PC-3 (cell line): Measurements from ENCODE around the gene ZNF646.

Experiments
- EZH2 ChIP-seq: fragments of 300-600 bp; sonication (generic); IDR thresholded peaks from one replicate; pipeline ENCODE4 v1.6.1; 2017; ENCODE audit warnings: antibody characterized with exemption, mild to moderate bottlenecking, low read length; ENCODE audit not compliant: unreplicated experiment
- EZH2phosphoT487 ChIP-seq: fragments of 300-600 bp; sonication (generic); IDR thresholded peaks from 2 replicates; pipeline ENCODE4 v1.6.1; 2018; ENCODE audit warnings: mild to moderate bottlenecking, antibody characterized with exemption, low read length, borderline replicate concordance
- TF ChIP-seq, protein P1 (sequence below): fragments of 300-600 bp; sonication (generic); conservative IDR thresholded peaks from 2 replicates; pipeline ENCODE4 v1.5.1; 2017; ENCODE audit warnings: antibody characterized with exemption, low read depth, mild to moderate bottlenecking, low read length

DNA sequence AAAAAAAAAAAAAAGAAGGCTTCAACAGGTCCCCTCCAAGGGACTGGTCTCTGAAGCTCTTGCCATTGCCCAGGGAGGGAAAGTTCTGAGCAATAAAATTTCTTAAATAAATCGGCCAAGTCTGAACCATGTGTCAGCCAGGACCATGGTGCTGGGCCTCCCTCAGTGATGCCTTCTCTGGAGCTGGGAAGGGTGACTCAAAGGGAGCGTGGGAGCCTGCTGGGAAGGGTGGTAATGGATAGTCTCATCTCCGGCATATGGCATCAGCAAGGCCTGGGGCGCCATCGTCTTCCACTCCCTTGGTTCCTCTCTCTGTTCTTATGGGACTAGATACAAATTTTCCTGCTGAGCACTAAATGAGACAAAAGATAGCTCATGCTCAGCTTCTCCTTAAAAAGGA lies 18.1 kb downstream of the ZNF646 start:
- TF ChIP-seq, protein P1, sequence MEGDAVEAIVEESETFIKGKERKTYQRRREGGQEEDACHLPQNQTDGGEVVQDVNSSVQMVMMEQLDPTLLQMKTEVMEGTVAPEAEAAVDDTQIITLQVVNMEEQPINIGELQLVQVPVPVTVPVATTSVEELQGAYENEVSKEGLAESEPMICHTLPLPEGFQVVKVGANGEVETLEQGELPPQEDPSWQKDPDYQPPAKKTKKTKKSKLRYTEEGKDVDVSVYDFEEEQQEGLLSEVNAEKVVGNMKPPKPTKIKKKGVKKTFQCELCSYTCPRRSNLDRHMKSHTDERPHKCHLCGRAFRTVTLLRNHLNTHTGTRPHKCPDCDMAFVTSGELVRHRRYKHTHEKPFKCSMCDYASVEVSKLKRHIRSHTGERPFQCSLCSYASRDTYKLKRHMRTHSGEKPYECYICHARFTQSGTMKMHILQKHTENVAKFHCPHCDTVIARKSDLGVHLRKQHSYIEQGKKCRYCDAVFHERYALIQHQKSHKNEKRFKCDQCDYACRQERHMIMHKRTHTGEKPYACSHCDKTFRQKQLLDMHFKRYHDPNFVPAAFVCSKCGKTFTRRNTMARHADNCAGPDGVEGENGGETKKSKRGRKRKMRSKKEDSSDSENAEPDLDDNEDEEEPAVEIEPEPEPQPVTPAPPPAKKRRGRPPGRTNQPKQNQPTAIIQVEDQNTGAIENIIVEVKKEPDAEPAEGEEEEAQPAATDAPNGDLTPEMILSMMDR = no peak
- TF ChIP-seq EZH2 (no peak), EZH2phosphoT487 (no peak)
